GM19324 (cell line): ENCODE data around the gene DR1.
"Not testable (repeated sequence)": the region's sequence is repeated elsewhere in the genome, so short reads cannot be mapped to it uniquely, and the experiment has no call there.

Experiments
- ATAC-seq: cut with Tn5 transposase; IDR thresholded peaks from one replicate; pipeline ENCODE4 v1.9.1; 2021; ENCODE audit warnings: mild to moderate bottlenecking, moderate library complexity; ENCODE audit not compliant: unreplicated experiment, low FRiP score

DR1 gene

DNA sequence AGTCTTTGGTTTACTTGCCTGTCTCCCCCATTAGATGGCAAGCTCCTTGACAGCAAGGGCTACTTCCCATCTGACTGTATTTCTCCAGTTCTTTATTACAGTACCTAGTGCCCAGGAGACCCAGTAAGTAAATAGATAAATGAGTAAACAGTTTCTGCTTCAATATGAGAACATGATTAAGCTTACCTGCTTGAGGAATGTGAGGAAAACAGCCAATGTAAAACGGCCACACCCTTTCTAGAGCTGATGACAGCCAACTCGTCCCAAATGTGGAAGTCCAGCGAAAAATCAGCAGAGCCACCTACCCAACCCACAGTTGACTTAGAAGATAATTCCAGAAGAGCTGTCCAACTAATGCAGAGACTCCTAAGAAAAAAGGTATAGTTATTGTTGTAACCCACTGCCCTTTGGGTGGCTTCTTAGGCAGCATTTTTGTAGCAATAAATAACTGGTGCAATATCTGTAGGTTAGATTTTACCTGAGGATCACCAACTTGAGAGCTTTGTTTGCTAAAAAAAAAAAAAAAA lies 6.5 kb upstream of the DR1 start:
- ATAC-seq: no peak

DNA sequence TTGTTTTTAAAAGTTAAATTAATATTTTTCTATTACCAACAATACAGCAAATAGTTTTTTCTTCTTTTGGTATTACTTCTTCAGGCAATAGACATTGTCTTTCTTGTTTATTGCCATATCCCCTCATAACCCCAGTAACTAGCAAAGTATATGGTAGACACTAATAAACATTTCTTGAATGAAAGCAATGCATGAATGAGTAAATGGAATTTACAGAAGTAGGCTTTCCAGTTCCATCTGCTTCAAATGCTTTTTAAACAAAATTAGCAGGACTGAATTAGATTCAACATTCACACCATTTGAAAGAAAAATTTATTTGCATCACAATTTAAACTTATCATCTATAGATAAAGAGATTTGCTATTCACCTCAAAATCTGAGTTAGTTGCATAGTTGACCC lies 5.6 kb upstream of the DR1 start:
- ATAC-seq: no peak

GRCh38 chr1:93344484-93344883 lies 1.2 kb upstream of the DR1 start:
- no peak for ATAC-seq

DNA sequence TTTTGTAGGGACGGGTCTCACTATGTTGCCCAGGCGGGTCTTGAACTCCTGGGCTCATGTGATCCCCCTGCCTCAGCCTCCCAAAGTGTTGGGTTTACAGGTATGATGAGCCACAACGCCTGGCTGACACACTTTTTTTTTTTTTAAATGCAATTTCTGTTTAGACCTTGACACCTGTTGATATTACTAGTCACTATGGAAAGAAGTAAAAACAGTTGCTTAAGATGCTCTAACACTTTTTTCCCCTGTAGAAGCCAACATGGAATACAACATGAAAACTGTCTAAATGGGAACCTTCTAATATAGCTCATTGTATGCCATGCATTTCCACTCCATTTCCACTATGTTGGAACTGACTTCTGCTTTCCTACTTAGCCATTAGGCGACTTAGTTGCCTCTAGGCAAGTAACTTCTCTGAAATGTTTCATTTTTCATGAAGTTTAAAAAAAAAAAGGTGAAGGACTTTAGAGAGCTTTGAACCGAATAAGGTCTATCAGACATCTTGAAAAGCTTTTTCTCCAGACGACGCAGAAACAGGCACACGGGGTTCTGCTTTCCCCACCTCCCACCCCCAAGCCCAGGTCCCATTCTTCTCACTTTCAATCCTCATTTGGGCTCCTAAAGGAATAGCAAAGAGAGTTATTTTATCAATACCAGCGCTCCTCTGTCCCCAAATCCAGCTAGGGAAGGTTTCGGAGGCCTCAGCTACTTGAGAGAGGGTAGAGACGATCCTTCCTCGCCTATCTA lies 648 bp upstream of the DR1 start:
- peak; percentile 7 for ATAC-seq

- peak; percentile 15 for ATAC-seq
Measured at GRCh38 chr1:93346421-93346993, 800 bp downstream of the DR1 start.

DNA sequence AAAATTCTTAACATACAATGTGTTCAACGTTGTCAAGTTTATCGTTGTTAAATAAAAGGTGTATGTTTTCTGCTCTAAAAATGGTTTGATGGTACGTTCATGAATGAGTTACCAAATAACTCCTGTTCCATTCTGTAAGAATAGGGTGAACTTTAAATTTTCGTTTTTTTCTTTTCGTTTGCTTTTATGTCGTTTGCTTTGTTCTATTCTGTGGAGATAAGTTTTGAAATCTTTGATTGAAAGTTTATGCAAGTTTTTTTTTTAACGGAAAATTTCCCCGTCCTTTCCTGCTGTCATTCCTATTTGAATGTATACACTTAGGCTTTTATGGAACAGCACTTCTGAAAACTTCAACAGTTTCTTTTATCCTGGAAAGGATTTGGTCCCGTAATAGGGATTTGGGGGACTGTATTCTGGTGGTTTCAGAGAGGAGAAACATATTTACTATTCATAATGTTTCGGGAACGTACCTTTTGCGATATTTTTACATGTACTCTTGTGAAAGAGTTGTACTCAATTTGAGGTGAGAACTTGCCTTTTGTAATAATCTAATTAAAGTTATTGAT lies 1.7 kb downstream of the DR1 start:
- ATAC-seq: no peak

- ATAC-seq: no peak
Measured at GRCh38 chr1:93348104-93348728, 2.5 kb downstream of the DR1 start.

GRCh38 chr1:93349231-93350135 lies 3.8 kb downstream of the DR1 start:
- no peak for ATAC-seq

GRCh38 chr1:93350322-93350721 lies 4.6 kb downstream of the DR1 start:
- ATAC-seq: no peak

GRCh38 chr1:93350875-93351274 lies 5.2 kb downstream of the DR1 start:
- no peak for ATAC-seq

GRCh38 chr1:93351346-93351745 lies 5.6 kb downstream of the DR1 start:
- not testable (repeated sequence) for ATAC-seq

- ATAC-seq: no peak
Measured at GRCh38 chr1:93352376-93352775, 6.7 kb downstream of the DR1 start.

DNA sequence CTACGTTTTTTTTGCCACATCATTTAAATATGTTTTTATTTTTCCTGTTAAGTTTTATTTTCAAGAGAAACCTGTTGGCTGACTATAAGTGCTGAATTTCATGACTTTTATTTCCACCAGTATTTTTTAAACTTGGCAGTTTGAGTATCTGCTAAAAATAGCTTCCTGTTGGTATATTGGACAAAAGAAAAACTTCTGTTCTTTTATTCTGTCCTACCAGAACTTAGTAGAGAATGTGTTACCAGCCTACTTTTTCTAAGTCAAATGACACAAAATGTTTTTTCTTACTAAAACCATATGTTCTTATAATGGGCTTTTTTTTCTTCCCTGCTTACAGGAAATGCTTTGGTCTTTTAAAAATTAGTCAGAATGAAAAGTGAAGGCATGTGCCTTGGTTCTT lies 7.6 kb downstream of the DR1 start:
- ATAC-seq: no peak

- ATAC-seq: no peak
Measured at GRCh38 chr1:93354749-93355148, 9.0 kb downstream of the DR1 start.

- no peak for ATAC-seq
Measured at GRCh38 chr1:93357242-93357641, 11.5 kb downstream of the DR1 start.

DNA sequence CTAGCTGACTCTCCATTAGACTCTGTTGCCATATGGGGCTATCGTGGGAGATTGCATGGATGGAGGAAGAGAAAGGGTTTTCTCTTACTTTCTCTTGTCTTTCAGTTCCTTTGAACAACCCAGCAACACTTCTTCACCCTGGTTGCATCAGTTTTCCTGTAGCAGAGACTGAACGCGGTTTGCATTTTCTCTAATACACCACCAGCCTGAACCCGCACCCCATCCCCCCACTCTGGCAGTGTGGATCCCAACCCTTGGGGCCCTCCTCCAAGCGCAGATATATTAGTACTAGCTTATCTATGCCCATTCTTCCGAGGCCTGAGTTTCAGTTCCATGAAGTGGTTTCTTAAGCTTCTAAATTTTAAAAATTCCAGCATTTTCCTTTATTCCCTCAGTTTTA lies 12.6 kb downstream of the DR1 start:
- ATAC-seq: no peak

- ATAC-seq: no peak
Measured at GRCh38 chr1:93360111-93360510, 14.4 kb downstream of the DR1 start.

GRCh38 chr1:93362237-93362636 lies 16.5 kb downstream of the DR1 start:
- no peak for ATAC-seq

- ATAC-seq: no peak
Measured at GRCh38 chr1:93365813-93366212, 20.1 kb downstream of the DR1 start.

- ATAC-seq: no peak
Measured at GRCh38 chr1:93369734-93370133, 24.0 kb downstream of the DR1 start.
